HEK293T (cell line): ENCODE data around the gene TMEM41B.

Experiments
- CTCF ChIA-PET: fragments of 350-600 bp; formaldehyde crosslinking; extraction: SDS; loops from one replicate; lab custom pipeline; 2021; ENCODE audit warnings: antibody characterized with exemption, inconsistent platforms; lab: Yijun Ruan, JAX
- POLR2A ChIA-PET: fragments of 350-600 bp; formaldehyde crosslinking; extraction: SDS; loops from one replicate; lab custom pipeline; 2020; ENCODE audit warnings: antibody characterized with exemption, inconsistent platforms; lab: Yijun Ruan, JAX
- DNase-seq: peaks from one replicate; pipeline ENCODE4 v3.0.0; 2012; ENCODE audit warnings: mixed read lengths; ENCODE audit errors: extremely low spot score
- ARNT ChIP-seq: fragments of 450-650 bp; IDR thresholded peaks from 2 replicates; pipeline ENCODE4 v1.6.1; 2017; ENCODE audit warnings: mild to moderate bottlenecking
- BHLHE40 ChIP-seq: fragments of 450-650 bp; IDR thresholded peaks from 2 replicates; pipeline ENCODE4 v1.6.1; 2016; ENCODE audit warnings: mild to moderate bottlenecking, moderate library complexity, borderline replicate concordance
- CTBP1 ChIP-seq: fragments of 450-650 bp; IDR thresholded peaks from 2 replicates; pipeline ENCODE4 v1.6.1; 2016; ENCODE audit warnings: borderline replicate concordance
- FOXA1 ChIP-seq: fragments of 450-650 bp; IDR thresholded peaks from 2 replicates; pipeline ENCODE4 v1.6.1; 2016; ENCODE audit warnings: mild to moderate bottlenecking
- FOXK2 ChIP-seq: fragments of 450-650 bp; IDR thresholded peaks from 2 replicates; pipeline ENCODE4 v1.6.1; 2016; ENCODE audit warnings: mild to moderate bottlenecking
- FOXM1 ChIP-seq: fragments of 450-650 bp; IDR thresholded peaks from 2 replicates; pipeline ENCODE4 v1.6.1; 2017; ENCODE audit warnings: mild to moderate bottlenecking, borderline replicate concordance
- L3MBTL2 ChIP-seq: fragments of 450-650 bp; conservative IDR thresholded peaks from 2 replicates; pipeline ENCODE4 v1.6.1; 2016; ENCODE audit warnings: mild to moderate bottlenecking
- LEF1 ChIP-seq: fragments of 450-650 bp; IDR thresholded peaks from 2 replicates; pipeline ENCODE4 v1.6.1; 2017; ENCODE audit warnings: mild to moderate bottlenecking, borderline replicate concordance
- NFRKB ChIP-seq: fragments of 450-650 bp; IDR thresholded peaks from 2 replicates; pipeline ENCODE4 v1.6.1; 2016; ENCODE audit warnings: mild to moderate bottlenecking, moderate library complexity
- PKNOX1 ChIP-seq: fragments of 450-650 bp; IDR thresholded peaks from 2 replicates; pipeline ENCODE4 v1.6.1; 2016
- SP1 ChIP-seq: fragments of 450-650 bp; IDR thresholded peaks from 2 replicates; pipeline ENCODE4 v1.6.1; 2017
- SUZ12 ChIP-seq: fragments of 450-650 bp; IDR thresholded peaks from 2 replicates; pipeline ENCODE4 v1.6.1; 2016; ENCODE audit warnings: mild to moderate bottlenecking
- TARDBP ChIP-seq: fragments of 450-650 bp; IDR thresholded peaks from 2 replicates; pipeline ENCODE4 v1.6.1; 2016
- ZNF384 ChIP-seq: fragments of 450-650 bp; IDR thresholded peaks from 2 replicates; pipeline ENCODE4 v1.6.1; 2016

The TMEM41B gene

GRCh38 chr11:9269492-9270013, 44.8 kb downstream of the TMEM41B start:
- no peak for TF ChIP-seq PKNOX1
- CTCF ChIA-PET = no interaction called here
- POLR2A ChIA-PET = no interaction called here
- no peak for DNase-seq

GRCh38 chr11:9267680-9268079, 46.7 kb downstream of the TMEM41B start:
- POLR2A ChIA-PET = no interaction called here
- CTCF ChIA-PET = no interaction called here
- no peak for DNase-seq
- TF ChIP-seq FOXA1 (no peak), PKNOX1 (no peak), L3MBTL2 (no peak), SUZ12 (no peak)

- no peak for DNase-seq
- CTCF ChIA-PET = no interaction called here
- POLR2A ChIA-PET = no interaction called here
- no peak for TF ChIP-seq PKNOX1
These were observed 47.5 kb downstream of the TMEM41B start for GRCh38 chr11:9266926-9267325.

- no peak for DNase-seq
- CTCF ChIA-PET = interaction anchor here (0.7 kb wide), 1 partner anchor 11 kb away, joined by 3 read pairs; no protein-coding TSS in a partner anchor
- no peak for TF ChIP-seq FOXM1
- no peak for TF ChIP-seq SP1
- TF ChIP-seq FOXK2 = no peak
- no peak for TF ChIP-seq NFRKB
- POLR2A ChIA-PET = interaction anchor here (1.0 to 2.5 kb wide), 8 partner anchors 8 to 194 kb away, joined by 3 to 18 read pairs (median 4); partner anchors contain the start of genes TMEM41B and ZNF143
These were observed 48.2 kb downstream of the TMEM41B start for GRCh38 chr11:9266132-9266736.

- CTCF ChIA-PET = interaction anchor here (0.7 kb wide), 1 partner anchor 11 kb away, joined by 3 read pairs; no protein-coding TSS in a partner anchor
- peak; percentile 97 for DNase-seq
- POLR2A ChIA-PET = interaction anchor here (0.5 to 2.5 kb wide), 17 partner anchors 9 to 234 kb away, joined by 3 to 18 read pairs (median 5); partner anchors contain the start of genes TMEM41B and ZNF143
These were observed 48.9 kb downstream of the TMEM41B start, which contains the start of gene DENND5A for GRCh38 chr11:9265211-9266131. Gene DENND5A, minus strand, starts transcription at chr11:9265350. Its CDS starts 281 bp downstream, at chr11:9265069.

GRCh38 chr11:9264316-9265210, 49.8 kb downstream of the TMEM41B start:
- ChIA-PET POLR2A (interaction anchor here (0.5 to 2.5 kb wide), 19 partner anchors 10 to 1028 kb away, joined by 3 to 18 read pairs (median 4); partner anchors contain the start of gene TMEM41B), CTCF (interaction anchor here (0.6 kb wide), 1 partner anchor 48 kb away, joined by 3 read pairs; no protein-coding TSS in a partner anchor)
- TF ChIP-seq NFRKB = no peak
- TF ChIP-seq FOXM1 = peak; percentile 41; the same call in 1 of the 2 replicates
- peak; percentile 27 for DNase-seq

More at GRCh38 chr11:9265211-9266131, 48.9 kb downstream of the TMEM41B start, which contains the start of gene DENND5A:
- TF ChIP-seq ZNF384 (no peak), FOXK2 (no peak), TARDBP (no peak), CTBP1 (no peak), SP1 (no peak), BHLHE40 (no peak), FOXA1 (no peak), LEF1 (no peak), NFRKB (no peak), ARNT (no peak)
